ENCODE data around the gene ZNF19. TPM values are rescaled to one million over a fixed set of nuclear protein-coding genes. Genes with fewer than 3 reads are reported as not detected.

Gene ZNF19
- total and polyA plus RNA-seq, 7 experiments from 2014 or later: 1.7 to 12.9 (median 4.7) TPM

- intact Hi-C loops (cut with micrococcal nuclease): no loop called here
- CTCF ChIA-PET: no interaction called here
- Histone ChIP-seq H3K9me3 (ENCODE audit: control insufficient read depth in 2 of 3, low read length in 3 of 3) (no peaks in the 10 kb centered on the region), H3K27ac (ENCODE audit: low read depth, low read length) (no peak within 1 kb of the TSS), H3K27me3 (ENCODE audit: control insufficient read depth in 2 of 2, insufficient read depth in 2 of 2, low read length in 2 of 2) (no peaks in the 10 kb centered on the region), H3K4me1 (ENCODE audit: control insufficient read depth in 2 of 2, insufficient read depth in 2 of 2, low read length in 2 of 2) (no peaks in the 10 kb centered on the region), H3K36me3 (ENCODE audit: control insufficient read depth in 2 of 3, insufficient read depth in 3 of 3, low read length in 3 of 3) (no peaks in the 10 kb centered on the region), H3K4me3 (ENCODE audit: low read length) (no peak within 1 kb of the TSS)
- H3K4me1 Mint-ChIP-seq: no peaks in the 10 kb centered on the region
- no peaks in the 10 kb centered on the region for H3K36me3 Mint-ChIP-seq
- no peak within 1 kb of the TSS for H3K27ac Mint-ChIP-seq
- no peak for ATAC-seq
- H3K27me3 Mint-ChIP-seq: peaks cover 12 to 47% (median 22%) of the 10 kb centered on the region in 5 donors
- no peak for DNase-seq
- H3K9me3 Mint-ChIP-seq: peaks cover 0 to 2% (median 0%) of the 10 kb centered on the region in 11 donors
- POLR2A ChIA-PET: interaction anchor here (0.6 kb wide), 1 partner anchor 135 kb away, joined by 3 read pairs; no protein-coding TSS in a partner anchor
- no peak within 1 kb of the TSS for H3K4me3 Mint-ChIP-seq
Measured at GRCh38 chr16:71526111-71526631, 37.0 kb upstream of the ZNF19 start, which contains the start of gene CHST4. Gene CHST4, plus strand, starts transcription at chr16:71526426. Its CDS starts 10,252 bp downstream, at chr16:71536678.

GRCh38 chr16:71524566-71525553, 35.7 kb upstream of the ZNF19 start:
- no peak overlapping the region for H3K4me3 ChIP-seq (ENCODE audit: low read length)

GRCh38 chr16:71520550-71520949, 31.4 kb upstream of the ZNF19 start:
- no peak overlapping the region for H3K27ac ChIP-seq (ENCODE audit: low read depth, low read length)
- ATAC-seq: no peak
- POLR2A ChIA-PET: no interaction called here
- H3K4me3 ChIP-seq (ENCODE audit: low read length): no peak overlapping the region
- H3K4me1 ChIP-seq (ENCODE audit: control insufficient read depth in 2 of 2, insufficient read depth in 2 of 2, low read length in 2 of 2): no peaks in the 10 kb centered on the region
- no peaks in the 10 kb centered on the region for H3K36me3 ChIP-seq (ENCODE audit: control insufficient read depth in 2 of 3, insufficient read depth in 3 of 3, low read length in 3 of 3)
- H3K27ac Mint-ChIP-seq: no peak overlapping the region
- intact Hi-C loops (cut with micrococcal nuclease): no loop called here
- no peaks in the 10 kb centered on the region for H3K9me3 ChIP-seq (ENCODE audit: control insufficient read depth in 2 of 3, low read length in 3 of 3)
- no peaks in the 10 kb centered on the region for H3K27me3 ChIP-seq (ENCODE audit: control insufficient read depth in 2 of 2, insufficient read depth in 2 of 2, low read length in 2 of 2)
- no peaks in the 10 kb centered on the region for H3K36me3 Mint-ChIP-seq
- no peak for DNase-seq
- CTCF ChIA-PET: no interaction called here
- peaks cover 0 to 2% (median 0%) of the 10 kb centered on the region in 7 donors for H3K4me1 Mint-ChIP-seq
- H3K27me3 Mint-ChIP-seq: peaks cover 0 to 19% (median 6%) of the 10 kb centered on the region in 5 donors
- no peak overlapping the region for H3K4me3 Mint-ChIP-seq
- H3K9me3 Mint-ChIP-seq: no peaks in the 10 kb centered on the region

More at GRCh38 chr16:71524566-71525553, 35.7 kb upstream of the ZNF19 start:
- Mint-ChIP-seq H3K36me3 (no peaks in the 10 kb centered on the region), H3K9me3 (peaks cover 0 to 2% (median 0%) of the 10 kb centered on the region in 11 donors), H3K4me3 (no peak overlapping the region), H3K27me3 (peaks cover 12 to 41% (median 22%) of the 10 kb centered on the region in 5 donors), H3K4me1 (no peaks in the 10 kb centered on the region), H3K27ac (no peak overlapping the region)
- CTCF ChIA-PET: no interaction called here
- Histone ChIP-seq H3K9me3 (ENCODE audit: control insufficient read depth in 2 of 3, low read length in 3 of 3) (no peaks in the 10 kb centered on the region), H3K4me1 (ENCODE audit: control insufficient read depth in 2 of 2, insufficient read depth in 2 of 2, low read length in 2 of 2) (no peaks in the 10 kb centered on the region), H3K27me3 (ENCODE audit: control insufficient read depth in 2 of 2, insufficient read depth in 2 of 2, low read length in 2 of 2) (no peaks in the 10 kb centered on the region), H3K36me3 (ENCODE audit: control insufficient read depth in 2 of 3, insufficient read depth in 3 of 3, low read length in 3 of 3) (no peaks in the 10 kb centered on the region), H3K27ac (ENCODE audit: low read depth, low read length) (no peak overlapping the region)
- DNase-seq (no peak), ATAC-seq (no peak)
- intact Hi-C loops (cut with micrococcal nuclease): no loop called here
- POLR2A ChIA-PET: no interaction called here

GRCh38 chr16:71515026-71515425, 25.9 kb upstream of the ZNF19 start:
- Histone ChIP-seq H3K4me1 (ENCODE audit: control insufficient read depth in 2 of 2, insufficient read depth in 2 of 2, low read length in 2 of 2) (no peaks in the 10 kb centered on the region), H3K9me3 (ENCODE audit: control insufficient read depth in 2 of 3, low read length in 3 of 3) (no peaks in the 10 kb centered on the region), H3K4me3 (ENCODE audit: low read length) (no peak overlapping the region), H3K27ac (ENCODE audit: low read depth, low read length) (no peak overlapping the region), H3K27me3 (ENCODE audit: control insufficient read depth in 2 of 2, insufficient read depth in 2 of 2, low read length in 2 of 2) (no peaks in the 10 kb centered on the region), H3K36me3 (ENCODE audit: control insufficient read depth in 2 of 3, insufficient read depth in 3 of 3, low read length in 3 of 3) (no peaks in the 10 kb centered on the region)
- Mint-ChIP-seq H3K4me3 (no peak overlapping the region), H3K4me1 (peaks cover 0 to 2% (median 0%) of the 10 kb centered on the region in 7 donors), H3K27ac (no peak overlapping the region), H3K36me3 (no peaks in the 10 kb centered on the region), H3K27me3 (peaks cover 0 to 14% (median 6%) of the 10 kb centered on the region in 5 donors), H3K9me3 (peaks cover 0 to 2% (median 0%) of the 10 kb centered on the region in 11 donors)
- intact Hi-C loops (cut with micrococcal nuclease): no loop called here
- ATAC-seq (no peak), DNase-seq (no peak)
- POLR2A ChIA-PET: no interaction called here
- CTCF ChIA-PET: no interaction called here

- peaks cover 0 to 2% (median 0%) of the 10 kb centered on the region in 7 donors for H3K4me1 Mint-ChIP-seq
- Histone ChIP-seq H3K4me1 (ENCODE audit: control insufficient read depth in 2 of 2, insufficient read depth in 2 of 2, low read length in 2 of 2) (no peaks in the 10 kb centered on the region), H3K4me3 (ENCODE audit: low read length) (no peak overlapping the region), H3K27me3 (ENCODE audit: control insufficient read depth in 2 of 2, insufficient read depth in 2 of 2, low read length in 2 of 2) (no peaks in the 10 kb centered on the region), H3K36me3 (ENCODE audit: control insufficient read depth in 2 of 3, insufficient read depth in 3 of 3, low read length in 3 of 3) (no peaks in the 10 kb centered on the region), H3K9me3 (ENCODE audit: control insufficient read depth in 2 of 3, low read length in 3 of 3) (no peaks in the 10 kb centered on the region), H3K27ac (ENCODE audit: low read depth, low read length) (no peak overlapping the region)
- no peak overlapping the region for H3K27ac Mint-ChIP-seq
- no peaks in the 10 kb centered on the region for H3K36me3 Mint-ChIP-seq
- ATAC-seq (no peak), DNase-seq (no peak)
- POLR2A ChIA-PET: no interaction called here
- peaks cover 0 to 14% (median 6%) of the 10 kb centered on the region in 5 donors for H3K27me3 Mint-ChIP-seq
- no peak overlapping the region for H3K4me3 Mint-ChIP-seq
- intact Hi-C loops (cut with micrococcal nuclease): no loop called here
- H3K9me3 Mint-ChIP-seq: peaks cover 0 to 2% (median 0%) of the 10 kb centered on the region in 11 donors
- CTCF ChIA-PET: no interaction called here
Measured at GRCh38 chr16:71514476-71514875, 25.4 kb upstream of the ZNF19 start.

- H3K27me3 Mint-ChIP-seq: peaks cover 0 to 14% (median 9%) of the 10 kb centered on the region in 5 donors
- H3K4me1 Mint-ChIP-seq: peaks cover 0 to 2% (median 0%) of the 10 kb centered on the region in 7 donors
- Histone ChIP-seq H3K27me3 (ENCODE audit: control insufficient read depth in 2 of 2, insufficient read depth in 2 of 2, low read length in 2 of 2) (no peaks in the 10 kb centered on the region), H3K9me3 (ENCODE audit: control insufficient read depth in 2 of 3, low read length in 3 of 3) (no peaks in the 10 kb centered on the region), H3K36me3 (ENCODE audit: control insufficient read depth in 2 of 3, insufficient read depth in 3 of 3, low read length in 3 of 3) (no peaks in the 10 kb centered on the region), H3K27ac (ENCODE audit: low read depth, low read length) (no peak overlapping the region), H3K4me1 (ENCODE audit: control insufficient read depth in 2 of 2, insufficient read depth in 2 of 2, low read length in 2 of 2) (no peaks in the 10 kb centered on the region), H3K4me3 (ENCODE audit: low read length) (no peak overlapping the region)
- intact Hi-C loops (cut with micrococcal nuclease): no loop called here
- ATAC-seq (no peak), DNase-seq (no peak)
- H3K27ac Mint-ChIP-seq: no peak overlapping the region
- ChIA-PET CTCF (no interaction called here), POLR2A (no interaction called here)
- peaks cover 0 to 2% (median 0%) of the 10 kb centered on the region in 11 donors for H3K9me3 Mint-ChIP-seq
- H3K4me3 Mint-ChIP-seq: no peak overlapping the region
- no peaks in the 10 kb centered on the region for H3K36me3 Mint-ChIP-seq
Measured at GRCh38 chr16:71513302-71513701, 24.2 kb upstream of the ZNF19 start.
